Adrenal gland (tissue), 5 donors: ENCODE measurements around the gene SOWAHD.

ENCODE experiments used
- POLR2A ChIP-seq, 2 donors: fragments of 450-650 bp; IDR thresholded peaks; one replicate each; pipeline ENCODE4 v1.6.1; 2017; ENCODE audit warnings: antibody characterized with exemption in 2 of 2, mild to moderate bottlenecking in 2 of 2, moderate library complexity in 1 of 2
- TF ChIP-seq, protein P1 (sequence below), 6 experiments: fragments of 450-650 bp in 4 of 6; fragments of 200-600 bp in 2 of 6; sonication (generic) in 1 of 6; IDR thresholded peaks; 1 replicate in 5 of 6; 2 replicates in 1 of 6; pipeline versions ENCODE4 v1.5.1 to v1.8.0; 2016 to 2021; ENCODE audit warnings: antibody characterized with exemption in 6 of 6, mild to moderate bottlenecking in 2 of 6, moderate library complexity in 1 of 6
- donor health status: DM: no; HTN: no; CAD: no.

DNA sequence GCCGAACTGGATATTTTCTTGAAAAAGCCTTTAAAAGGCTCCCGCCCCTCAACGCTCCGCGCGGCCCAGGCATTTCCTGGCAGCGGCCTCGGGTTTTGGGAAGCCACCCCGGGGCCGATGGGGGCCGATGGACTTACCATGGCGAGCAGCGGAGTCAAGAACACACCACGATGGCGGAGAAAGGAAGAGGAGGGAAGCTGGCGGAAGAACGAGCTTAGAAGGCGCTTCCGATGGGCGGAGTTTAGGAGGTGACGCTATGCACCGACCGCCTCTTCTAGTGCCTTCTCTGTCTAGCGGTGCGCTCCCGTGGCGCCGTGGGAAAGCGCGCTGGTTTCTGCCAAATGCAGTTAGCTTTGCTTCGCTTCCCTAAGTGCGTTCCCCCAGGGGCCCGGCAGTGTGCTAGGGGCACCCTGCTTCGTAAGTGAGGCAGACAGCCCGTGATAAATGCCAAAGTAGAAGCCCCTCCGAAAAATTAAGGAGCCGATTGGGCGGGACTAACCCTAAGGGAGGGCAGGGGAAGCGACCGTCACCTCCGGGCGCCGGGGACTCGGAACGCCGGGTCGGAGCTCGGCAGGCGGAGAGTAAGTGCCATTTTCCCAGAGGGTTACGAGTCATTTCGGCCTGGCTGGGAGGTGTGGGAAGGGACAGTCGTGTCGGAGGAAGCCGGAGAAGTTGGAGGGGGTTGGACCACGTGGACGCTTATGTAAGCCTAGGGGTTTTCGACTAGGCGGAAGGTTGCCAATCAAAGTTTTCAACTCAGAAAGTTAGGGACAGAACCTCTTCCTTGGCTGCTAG, 33.2 kb downstream of the SOWAHD start, which contains the start of gene RPL39:
- TF ChIP-seq, protein P1, sequence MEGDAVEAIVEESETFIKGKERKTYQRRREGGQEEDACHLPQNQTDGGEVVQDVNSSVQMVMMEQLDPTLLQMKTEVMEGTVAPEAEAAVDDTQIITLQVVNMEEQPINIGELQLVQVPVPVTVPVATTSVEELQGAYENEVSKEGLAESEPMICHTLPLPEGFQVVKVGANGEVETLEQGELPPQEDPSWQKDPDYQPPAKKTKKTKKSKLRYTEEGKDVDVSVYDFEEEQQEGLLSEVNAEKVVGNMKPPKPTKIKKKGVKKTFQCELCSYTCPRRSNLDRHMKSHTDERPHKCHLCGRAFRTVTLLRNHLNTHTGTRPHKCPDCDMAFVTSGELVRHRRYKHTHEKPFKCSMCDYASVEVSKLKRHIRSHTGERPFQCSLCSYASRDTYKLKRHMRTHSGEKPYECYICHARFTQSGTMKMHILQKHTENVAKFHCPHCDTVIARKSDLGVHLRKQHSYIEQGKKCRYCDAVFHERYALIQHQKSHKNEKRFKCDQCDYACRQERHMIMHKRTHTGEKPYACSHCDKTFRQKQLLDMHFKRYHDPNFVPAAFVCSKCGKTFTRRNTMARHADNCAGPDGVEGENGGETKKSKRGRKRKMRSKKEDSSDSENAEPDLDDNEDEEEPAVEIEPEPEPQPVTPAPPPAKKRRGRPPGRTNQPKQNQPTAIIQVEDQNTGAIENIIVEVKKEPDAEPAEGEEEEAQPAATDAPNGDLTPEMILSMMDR (IDR thresholded peaks at IDR 0.05) = no peak
- peak; percentile 41 to 80 for TF ChIP-seq POLR2A (IDR thresholded peaks at IDR 0.05)
